H1 (cell line): ENCODE measurements around the gene PRPH2. TPM values are rescaled to one million over a fixed set of nuclear protein-coding genes. Genes with fewer than 3 reads are reported as not detected.

ENCODE experiments used
- CHD7 ChIP-seq: fragments of 300-600 bp; sonication (generic); IDR thresholded peaks from 2 replicates; pipeline ENCODE4 v1.7.1; 2012; ENCODE audit warnings: low read length, moderate library complexity, mild to moderate bottlenecking, inconsistent platforms; ENCODE audit not compliant: insufficient replicate concordance
- GABPA ChIP-seq: IDR thresholded peaks from 2 replicates; pipeline ENCODE4 v1.6.1; 2011; ENCODE audit warnings: mild to moderate bottlenecking, low read length, moderate library complexity, borderline replicate concordance; ENCODE audit not compliant: insufficient read depth
- SIN3A ChIP-seq, 2 experiments: IDR thresholded peaks in 1 of 2; conservative IDR thresholded peaks in 1 of 2; 2 replicates each; pipeline ENCODE4 v1.6.1; 2011 to 2012; ENCODE audit warnings: low read length in 2 of 2, improper control_type of control experiment in 1 of 2, low read depth in 1 of 2, mild to moderate bottlenecking in 1 of 2
- TAF1 ChIP-seq: IDR thresholded peaks from 2 replicates; pipeline ENCODE4 v1.6.1; 2011; ENCODE audit warnings: mild to moderate bottlenecking, low read depth, low read length
- polyA plus RNA-seq, 7 experiments: library from polyadenylated mRNA; depleted of rRNA in 3 of 7; stranded (reverse) in 5 of 7; unstranded in 2 of 7; fragments of >200 nt in 5 of 7; fragments of 200-250 nt in 2 of 7; gene quantifications; 1 replicate in 5 of 7; 2 replicates in 1 of 7; 4 replicates in 1 of 7; pipeline versions ENCODE4 v1.2.1 to v1.2.3, GENCODE V29; 2011 to 2013; ENCODE audit warnings: missing spikeins in 2 of 7, mixed read lengths in 2 of 7
- total RNA-seq: library from RNA; stranded (reverse); fragmentation: NEBNext Ultra II Directional; extraction: Animal tissue kit (Norgen Biotek cat#: 25700); gene quantifications from 2 replicates; pipeline ENCODE4 v1.2.1, GENCODE V29; 2021

Gene PRPH2
- total and polyA plus RNA-seq, 2 of the 8 experiments (the other 6 are each of a cell fraction or from before 2014, with no cell fraction given): 0.23 to 0.65 TPM

DNA sequence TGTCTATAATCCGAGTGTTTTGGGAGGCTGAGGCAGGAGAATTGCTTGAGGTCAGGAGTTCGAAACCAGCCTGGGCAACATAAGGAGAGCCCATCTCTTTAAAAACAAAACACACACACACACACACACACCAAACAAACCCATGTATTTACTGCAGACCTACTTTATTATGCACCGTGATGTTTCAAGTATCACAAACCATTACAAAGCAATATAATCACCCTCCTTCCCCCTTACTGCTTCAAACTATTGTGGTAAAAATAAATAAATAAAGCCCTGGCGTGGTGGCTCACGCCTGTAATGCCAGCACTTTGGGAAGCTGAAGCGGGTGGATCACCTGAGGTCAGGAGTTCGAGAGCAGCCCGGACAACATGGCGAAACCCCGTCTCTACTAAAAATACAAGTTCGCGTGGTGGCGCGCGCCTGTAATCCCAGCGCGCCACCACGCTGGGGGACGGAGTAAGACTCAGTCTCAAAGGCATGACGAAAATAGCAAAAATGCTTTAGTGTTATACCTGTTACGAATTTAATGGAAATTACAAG is 22.0 kb upstream of the PRPH2 start (continued):
- TF ChIP-seq CHD7 (no peak), GABPA (no peak), SIN3A (conservative IDR thresholded peaks at IDR 0.05 in 1 of 2, IDR thresholded peaks at IDR 0.05 in 1 of 2; ENCODE audit: low read depth in 1 of 2, low read length in 2 of 2) (no peak), TAF1 (no peak)
